Stimulated activated naive CD8-positive, alpha-beta T cell treated with anti-CD3 and anti-CD28 coated beads, Interleukin-15, amount 100 ng/mL, for 72 hours (primary cell): ENCODE measurements around the gene CA11.

Experiments
- ATAC-seq: fragments of 150-1000 bp; cut with Tn5 transposase; 2 replicates; pipeline ENCODE4 v1.10.0; 2021; ENCODE audit warnings: mild to moderate bottlenecking, moderate library complexity
- DNase-seq, 2 donors: peaks; one replicate each; pipeline ENCODE4 v3.0.0; 2021 to 2022
- H3K27ac Mint-ChIP-seq, 2 donors: one replicate each; pipeline ENCODE4 v1.8.0; 2022; ENCODE audit warnings: mild to moderate bottlenecking in 2 of 2, mixed read lengths in 2 of 2, moderate library complexity in 2 of 2
- H3K27me3 Mint-ChIP-seq: one replicate; pipeline ENCODE4 v1.8.0; 2022; ENCODE audit warnings: mixed read lengths
- H3K4me1 Mint-ChIP-seq: one replicate; pipeline ENCODE4 v1.8.0; 2022; ENCODE audit warnings: mild to moderate bottlenecking, mixed read lengths
- H3K4me3 Mint-ChIP-seq, 2 donors: one replicate each; pipeline ENCODE4 v1.8.0; 2022; ENCODE audit warnings: mild to moderate bottlenecking in 2 of 2, mixed read lengths in 2 of 2, moderate library complexity in 1 of 2
- H3K9me3 Mint-ChIP-seq, 2 donors: one replicate each; pipeline ENCODE4 v1.8.0; 2022; ENCODE audit warnings: mixed read lengths in 2 of 2

CA11 gene

GRCh38 chr19:48674216-48674809 is 28.3 kb upstream of the CA11 start:
- H3K27ac Mint-ChIP-seq = no peak overlapping the region
- no peaks in the 10 kb centered on the region for H3K27me3 Mint-ChIP-seq
- H3K4me1 Mint-ChIP-seq = peaks cover 10% of the 10 kb centered on the region
- ATAC-seq (no peak), DNase-seq (no peak)
- no peak overlapping the region for H3K4me3 Mint-ChIP-seq
- peaks cover 0 to 9% of the 10 kb centered on the region in 2 donors for H3K9me3 Mint-ChIP-seq

GRCh38 chr19:48673436-48674100 is 27.6 kb upstream of the CA11 start:
- Mint-ChIP-seq H3K4me3 (no peak overlapping the region), H3K9me3 (peaks cover 0 to 9% of the 10 kb centered on the region in 2 donors), H3K27me3 (no peaks in the 10 kb centered on the region), H3K4me1 (peaks cover 10% of the 10 kb centered on the region), H3K27ac (no peak overlapping the region)
- ATAC-seq (no peak), DNase-seq (no peak)

- Mint-ChIP-seq H3K27ac (no peak within 1 kb of the TSS), H3K4me1 (peaks cover 10% of the 10 kb centered on the region), H3K9me3 (peaks cover 0 to 9% of the 10 kb centered on the region in 2 donors), H3K4me3 (no peak within 1 kb of the TSS), H3K27me3 (no peaks in the 10 kb centered on the region)
- ATAC-seq (peak; percentile 15), DNase-seq (no peak)
Observed at GRCh38 chr19:48672994-48673393, 27.0 kb upstream of the CA11 start, which contains the start of gene NTN5. Gene NTN5, minus strand, starts transcription at chr19:48673017. Its CDS starts 2,031 bp downstream, at chr19:48670986.

- DNase-seq = no peak
- Mint-ChIP-seq H3K9me3 (peaks cover 0 to 9% of the 10 kb centered on the region in 2 donors), H3K27me3 (no peaks in the 10 kb centered on the region), H3K4me3 (no peak overlapping the region), H3K4me1 (peaks cover 10% of the 10 kb centered on the region), H3K27ac (no peak overlapping the region)
- ATAC-seq = no peak
Observed at GRCh38 chr19:48671446-48671995, 25.5 kb upstream of the CA11 start.

- no peak overlapping the region for H3K4me3 Mint-ChIP-seq
- H3K9me3 Mint-ChIP-seq = peaks cover 0 to 9% of the 10 kb centered on the region in 2 donors
- DNase-seq (no peak), ATAC-seq (no peak)
- H3K27ac Mint-ChIP-seq = peak overlapping the region in 1 of 2 donors; percentile 60
- no peaks in the 10 kb centered on the region for H3K27me3 Mint-ChIP-seq
- H3K4me1 Mint-ChIP-seq = peaks cover 10% of the 10 kb centered on the region
Observed at GRCh38 chr19:48670699-48671445, 24.9 kb upstream of the CA11 start.

GRCh38 chr19:48669903-48670668 is 24.1 kb upstream of the CA11 start:
- no peak for DNase-seq
- no peaks in the 10 kb centered on the region for H3K27me3 Mint-ChIP-seq
- H3K4me1 Mint-ChIP-seq = peaks cover 3% of the 10 kb centered on the region
- ATAC-seq = no peak
- peak overlapping the region in 1 of 2 donors; percentile 7 for H3K4me3 Mint-ChIP-seq
- peaks cover 0 to 9% of the 10 kb centered on the region in 2 donors for H3K9me3 Mint-ChIP-seq
- peak overlapping the region; percentile 2 to 81 for H3K27ac Mint-ChIP-seq

GRCh38 chr19:48668761-48669160 is 22.8 kb upstream of the CA11 start:
- Mint-ChIP-seq H3K27me3 (no peaks in the 10 kb centered on the region), H3K4me1 (no peaks in the 10 kb centered on the region), H3K27ac (peak overlapping the region; percentile 16 to 28), H3K9me3 (peaks cover 0 to 9% of the 10 kb centered on the region in 2 donors), H3K4me3 (no peak overlapping the region)
- no peak for DNase-seq
- ATAC-seq = no peak

- Mint-ChIP-seq H3K4me3 (no peak overlapping the region), H3K9me3 (peaks cover 0 to 9% of the 10 kb centered on the region in 2 donors), H3K27me3 (no peaks in the 10 kb centered on the region), H3K27ac (no peak overlapping the region), H3K4me1 (no peaks in the 10 kb centered on the region)
- DNase-seq (no peak), ATAC-seq (peak; percentile 17)
Observed at GRCh38 chr19:48668332-48668731, 22.3 kb upstream of the CA11 start.

- ATAC-seq (no peak), DNase-seq (no peak)
- Mint-ChIP-seq H3K4me3 (no peak overlapping the region), H3K4me1 (peaks cover 6% of the 10 kb centered on the region), H3K9me3 (peaks cover 0 to 9% of the 10 kb centered on the region in 2 donors), H3K27me3 (no peaks in the 10 kb centered on the region), H3K27ac (no peak overlapping the region)
Observed at GRCh38 chr19:48665786-48666185, 19.8 kb upstream of the CA11 start.

GRCh38 chr19:48664476-48664875 is 18.5 kb upstream of the CA11 start:
- Mint-ChIP-seq H3K9me3 (peaks cover 0 to 1% of the 10 kb centered on the region in 2 donors), H3K4me1 (peaks cover 9% of the 10 kb centered on the region), H3K4me3 (no peak overlapping the region), H3K27ac (no peak overlapping the region), H3K27me3 (no peaks in the 10 kb centered on the region)
- no peak for DNase-seq
- no peak for ATAC-seq

GRCh38 chr19:48663667-48664066 is 17.7 kb upstream of the CA11 start:
- Mint-ChIP-seq H3K4me1 (peaks cover 9% of the 10 kb centered on the region), H3K9me3 (no peaks in the 10 kb centered on the region), H3K4me3 (no peak overlapping the region), H3K27ac (no peak overlapping the region), H3K27me3 (no peaks in the 10 kb centered on the region)
- ATAC-seq = no peak
- DNase-seq = no peak

- no peaks in the 10 kb centered on the region for H3K27me3 Mint-ChIP-seq
- ATAC-seq = no peak
- H3K4me3 Mint-ChIP-seq = no peak overlapping the region
- no peaks in the 10 kb centered on the region for H3K9me3 Mint-ChIP-seq
- peaks cover 9% of the 10 kb centered on the region for H3K4me1 Mint-ChIP-seq
- no peak for DNase-seq
- H3K27ac Mint-ChIP-seq = no peak overlapping the region
Observed at GRCh38 chr19:48661711-48662090, 15.7 kb upstream of the CA11 start.

GRCh38 chr19:48660852-48661710 is 15.1 kb upstream of the CA11 start:
- H3K4me3 Mint-ChIP-seq = peak overlapping the region; percentile 67 to 75
- peak overlapping the region; percentile 94 to 99 for H3K27ac Mint-ChIP-seq
- H3K27me3 Mint-ChIP-seq = no peaks in the 10 kb centered on the region
- peak; percentile 96 for ATAC-seq
- no peaks in the 10 kb centered on the region for H3K9me3 Mint-ChIP-seq
- peaks cover 9% of the 10 kb centered on the region for H3K4me1 Mint-ChIP-seq
- DNase-seq = peak; percentile 85 to 88

- H3K4me1 Mint-ChIP-seq = peaks cover 9% of the 10 kb centered on the region
- DNase-seq (no peak), ATAC-seq (no peak)
- H3K27me3 Mint-ChIP-seq = no peaks in the 10 kb centered on the region
- H3K4me3 Mint-ChIP-seq = no peak overlapping the region
- no peaks in the 10 kb centered on the region for H3K9me3 Mint-ChIP-seq
- H3K27ac Mint-ChIP-seq = no peak overlapping the region
Observed at GRCh38 chr19:48659768-48660167, 13.8 kb upstream of the CA11 start.
